HL-60 (cell line): Measurements from ENCODE around the gene NKAIN4.

Experiments
- DNase-seq, 2 experiments: peaks; one replicate each; pipeline ENCODE4 v3.0.0-alpha.2; 2010 to 2020; ENCODE audit warnings: low read depth in 1 of 2, low spot score in 1 of 2
- H3K27ac ChIP-seq: fragments of 250-450 bp; sonication (Bioruptor Pico); replicated peaks from 2 replicates; pipeline ENCODE4 v1.5.1; 2020; ENCODE audit warnings: mild to moderate bottlenecking, moderate library complexity
- H3K27me3 ChIP-seq: fragments of 250-450 bp; sonication (Bioruptor Pico); 2 replicates; pipeline ENCODE4 v1.5.1; 2021; ENCODE audit warnings: mild to moderate bottlenecking, moderate library complexity; ENCODE audit not compliant: insufficient read depth, poor library complexity, severe bottlenecking
- H3K4me3 ChIP-seq: replicated peaks from 2 replicates; pipeline ENCODE4 v1.5.1; 2011; ENCODE audit warnings: mild to moderate bottlenecking, control low read depth, low read length; ENCODE audit not compliant: insufficient read depth
- CTCF ChIP-seq: IDR thresholded peaks from one replicate; pipeline ENCODE4 v1.5.1; 2011; ENCODE audit warnings: low read length, control low read depth, inconsistent platforms; ENCODE audit not compliant: insufficient read depth
- GABPA ChIP-seq: IDR thresholded peaks from 2 replicates; pipeline ENCODE4 v1.6.1; 2012; ENCODE audit warnings: low read depth
- POLR2AphosphoS5 ChIP-seq: IDR thresholded peaks from 2 replicates; pipeline ENCODE4 v1.6.1; 2012; ENCODE audit warnings: low read depth
- REST ChIP-seq: IDR thresholded peaks from 2 replicates; pipeline ENCODE4 v1.6.1; 2012; ENCODE audit warnings: low read depth; ENCODE audit not compliant: insufficient replicate concordance
- SPI1 ChIP-seq: IDR thresholded peaks from 2 replicates; pipeline ENCODE4 v1.6.1; 2012; ENCODE audit warnings: low read depth, mild to moderate bottlenecking, borderline replicate concordance

NKAIN4 gene

GRCh38 chr20:63295018-63295417 lies 40.8 kb upstream of the NKAIN4 start:
- no peak overlapping the region for H3K4me3 ChIP-seq
- TF ChIP-seq CTCF: no peak
- TF ChIP-seq SPI1: no peak

GRCh38 chr20:63294536-63294900 lies 40.3 kb upstream of the NKAIN4 start:
- peaks cover 20% of the 10 kb centered on the region for H3K27me3 ChIP-seq
- no peak overlapping the region for H3K4me3 ChIP-seq
- DNase-seq: no peak
- no peak for TF ChIP-seq REST
- TF ChIP-seq POLR2AphosphoS5: no peak
- TF ChIP-seq CTCF: no peak
- TF ChIP-seq GABPA: no peak
- TF ChIP-seq SPI1: no peak
- no peak overlapping the region for H3K27ac ChIP-seq

More at GRCh38 chr20:63295018-63295417, 40.8 kb upstream of the NKAIN4 start:
- H3K27ac ChIP-seq: no peak overlapping the region
- DNase-seq: no peak
- peaks cover 20% of the 10 kb centered on the region for H3K27me3 ChIP-seq

- Histone ChIP-seq H3K27me3 (peaks cover 20% of the 10 kb centered on the region), H3K27ac (no peak overlapping the region), H3K4me3 (no peak overlapping the region)
- TF ChIP-seq SPI1 (no peak), REST (no peak), POLR2AphosphoS5 (no peak), CTCF (no peak), GABPA (no peak)
- DNase-seq: no peak
Measured at GRCh38 chr20:63293871-63294535, 39.7 kb upstream of the NKAIN4 start.

- TF ChIP-seq CTCF (no peak), SPI1 (no peak), POLR2AphosphoS5 (no peak), REST (no peak), GABPA (no peak)
- Histone ChIP-seq H3K4me3 (no peak overlapping the region), H3K27me3 (peaks cover 20% of the 10 kb centered on the region), H3K27ac (no peak overlapping the region)
- no peak for DNase-seq
Measured at GRCh38 chr20:63293456-63293855, 39.2 kb upstream of the NKAIN4 start.
